K562 (cell line): ENCODE measurements around the gene MEF2D. TPM values are rescaled to one million over a fixed set of nuclear protein-coding genes. Genes with fewer than 3 reads are reported as not detected.

Experiments used
- HDAC2 ChIP-seq: fragments of 450-650 bp; IDR thresholded peaks from 2 replicates; pipeline ENCODE4 v1.6.1; 2016; ENCODE audit warnings: mild to moderate bottlenecking
- HNRNPLL ChIP-seq: fragments of 200-400 bp; formaldehyde crosslinking; IDR thresholded peaks from 2 replicates; pipeline ENCODE4 v1.6.1; 2017; ENCODE audit warnings: low read length, low read depth, mild to moderate bottlenecking; ENCODE audit not compliant: poor library complexity, severe bottlenecking
- IRF2 ChIP-seq: sonication (generic); formaldehyde crosslinking; IDR thresholded peaks from 2 replicates; pipeline ENCODE4 v1.8.1; 2022; ENCODE audit warnings: mild to moderate bottlenecking, missing genetic modification reagents
- KHSRP ChIP-seq: fragments of 450-650 bp; IDR thresholded peaks from 2 replicates; pipeline ENCODE4 v1.6.1; 2017
- LCOR ChIP-seq: sonication (generic); formaldehyde crosslinking; IDR thresholded peaks from 2 replicates; pipeline ENCODE4 v1.8.0; 2022; ENCODE audit warnings: mild to moderate bottlenecking, missing genetic modification reagents
- RNF2 ChIP-seq: sonication (generic); IDR thresholded peaks from 2 replicates; pipeline ENCODE4 v1.6.1; 2016
- ZNF253 ChIP-seq: fragments of 250-450 bp; sonication (Bioruptor Pico); conservative IDR thresholded peaks from 2 replicates; pipeline ENCODE4 v1.6.1; 2021; ENCODE audit warnings: mild to moderate bottlenecking
- ZNF551 ChIP-seq: fragments of 250-450 bp; sonication (Bioruptor Pico); IDR thresholded peaks from 2 replicates; pipeline ENCODE4 v1.5.0; 2021; ENCODE audit warnings: mild to moderate bottlenecking, moderate library complexity
- polyA plus RNA-seq, 8 experiments: library from polyadenylated mRNA; depleted of rRNA in 4 of 8; stranded (reverse) in 5 of 8; unstranded in 3 of 8; fragments of >200 nt; fragmentation: Nextera tagmentation in 2 of 8; fragmentation: Illumina TruSeq in 1 of 8; extraction: Ambion mirVana in 2 of 8; extraction: Trizol in 1 of 8; gene quantifications; 2 replicates each; pipeline versions ENCODE4 v1.2.1 to v1.2.3, GENCODE V29; 2011 to 2014; ENCODE audit warnings: inconsistent platforms in 1 of 8, missing spikeins in 1 of 8
- total RNA-seq, 7 experiments: library from RNA; depleted of rRNA in 6 of 7; stranded (reverse); fragments of >200 nt in 6 of 7; fragmentation: Illumina TruSeq in 2 of 7; extraction: Trizol in 2 of 7; gene quantifications; 2 replicates each; pipeline versions ENCODE4 v1.2.1 to v1.2.3, GENCODE V29; 2011 to 2021; ENCODE audit warnings: low replicate concordance in 1 of 7
- TF ChIP-seq, protein P1 (sequence below), 2 experiments: fragments of 450-650 bp; formaldehyde crosslinking in 1 of 2; IDR thresholded peaks; 2 replicates each; pipeline versions ENCODE4 v1.4.0 to v1.6.1; 2014 to 2020; ENCODE audit warnings: mild to moderate bottlenecking in 2 of 2, borderline replicate concordance in 1 of 2, low read depth in 1 of 2
- TF ChIP-seq, protein P2 (sequence below): fragments of 150-350 bp; conservative IDR thresholded peaks from 2 replicates; pipeline ENCODE4 v1.6.1; 2014; ENCODE audit warnings: low read length
- TF ChIP-seq, protein P3 (sequence below): fragments of 200-800 bp; sonication (Bioruptor generic); IDR thresholded peaks from 2 replicates; pipeline ENCODE4 v1.6.1; 2016; ENCODE audit warnings: missing genetic modification characterization, missing compliant biosample characterization

Gene MEF2D
- total and polyA plus RNA-seq, 9 of the 15 experiments (the other 6 are each of a cell fraction or from before 2014, with no cell fraction given), result 0.10 to 19.5 (median 2.6) TPM

DNA sequence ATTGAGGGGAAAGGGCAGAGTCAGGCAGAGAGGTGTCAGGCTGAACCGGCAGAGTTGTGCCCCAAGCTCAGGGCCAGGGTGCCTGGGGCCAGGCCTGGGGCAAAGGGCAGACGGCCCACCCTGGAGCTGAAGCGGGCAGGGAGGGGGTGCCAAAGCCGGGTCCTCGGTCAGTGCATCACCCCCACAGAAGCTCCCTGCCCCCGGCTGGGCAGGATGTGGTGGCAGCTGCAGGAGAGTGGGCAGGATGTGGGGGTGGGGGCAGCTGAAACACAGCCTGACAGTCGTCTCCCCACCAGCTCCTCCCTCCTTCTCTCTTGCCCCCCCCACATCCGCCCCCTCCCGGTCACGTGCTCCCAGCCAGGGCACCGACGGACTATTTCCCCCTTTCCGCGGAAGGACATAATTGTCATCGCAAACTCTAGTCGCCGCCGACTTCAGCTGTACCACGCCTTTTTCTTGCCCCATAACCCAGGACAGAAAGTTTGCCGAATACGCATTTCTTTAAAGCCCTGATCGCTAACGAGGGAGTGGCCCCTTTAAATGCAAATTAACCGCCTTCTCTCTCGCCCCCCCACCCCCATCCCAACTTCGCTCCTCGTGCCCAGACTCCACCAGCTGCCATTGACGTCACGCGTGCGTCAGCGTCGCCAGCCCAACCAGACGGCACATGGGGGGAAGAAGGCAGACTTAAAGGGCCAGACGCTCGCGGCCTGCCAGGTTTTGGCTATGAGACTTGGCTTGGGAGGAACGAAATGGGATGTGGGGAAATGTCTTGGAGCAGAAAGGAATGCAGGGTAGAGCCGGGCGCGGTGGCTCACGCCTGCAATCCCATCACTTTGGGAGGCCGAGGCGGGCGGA lies 4.5 kb upstream of the MEF2D start (continued):
- TF ChIP-seq, protein P1, sequence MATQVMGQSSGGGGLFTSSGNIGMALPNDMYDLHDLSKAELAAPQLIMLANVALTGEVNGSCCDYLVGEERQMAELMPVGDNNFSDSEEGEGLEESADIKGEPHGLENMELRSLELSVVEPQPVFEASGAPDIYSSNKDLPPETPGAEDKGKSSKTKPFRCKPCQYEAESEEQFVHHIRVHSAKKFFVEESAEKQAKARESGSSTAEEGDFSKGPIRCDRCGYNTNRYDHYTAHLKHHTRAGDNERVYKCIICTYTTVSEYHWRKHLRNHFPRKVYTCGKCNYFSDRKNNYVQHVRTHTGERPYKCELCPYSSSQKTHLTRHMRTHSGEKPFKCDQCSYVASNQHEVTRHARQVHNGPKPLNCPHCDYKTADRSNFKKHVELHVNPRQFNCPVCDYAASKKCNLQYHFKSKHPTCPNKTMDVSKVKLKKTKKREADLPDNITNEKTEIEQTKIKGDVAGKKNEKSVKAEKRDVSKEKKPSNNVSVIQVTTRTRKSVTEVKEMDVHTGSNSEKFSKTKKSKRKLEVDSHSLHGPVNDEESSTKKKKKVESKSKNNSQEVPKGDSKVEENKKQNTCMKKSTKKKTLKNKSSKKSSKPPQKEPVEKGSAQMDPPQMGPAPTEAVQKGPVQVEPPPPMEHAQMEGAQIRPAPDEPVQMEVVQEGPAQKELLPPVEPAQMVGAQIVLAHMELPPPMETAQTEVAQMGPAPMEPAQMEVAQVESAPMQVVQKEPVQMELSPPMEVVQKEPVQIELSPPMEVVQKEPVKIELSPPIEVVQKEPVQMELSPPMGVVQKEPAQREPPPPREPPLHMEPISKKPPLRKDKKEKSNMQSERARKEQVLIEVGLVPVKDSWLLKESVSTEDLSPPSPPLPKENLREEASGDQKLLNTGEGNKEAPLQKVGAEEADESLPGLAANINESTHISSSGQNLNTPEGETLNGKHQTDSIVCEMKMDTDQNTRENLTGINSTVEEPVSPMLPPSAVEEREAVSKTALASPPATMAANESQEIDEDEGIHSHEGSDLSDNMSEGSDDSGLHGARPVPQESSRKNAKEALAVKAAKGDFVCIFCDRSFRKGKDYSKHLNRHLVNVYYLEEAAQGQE (IDR thresholded peaks at IDR 0.05; ENCODE audit: borderline replicate concordance), result peak; percentile 53; the same call in 1 of the 2 replicates
- TF ChIP-seq, protein P1 (CRISPR knock-in tag; IDR thresholded peaks at IDR 0.05; ENCODE audit: low read depth), result peak; percentile 76
- TF ChIP-seq HNRNPLL, result no peak
- TF ChIP-seq ZNF253 (CRISPR knock-in tag), result no peak
- TF ChIP-seq, protein P2, sequence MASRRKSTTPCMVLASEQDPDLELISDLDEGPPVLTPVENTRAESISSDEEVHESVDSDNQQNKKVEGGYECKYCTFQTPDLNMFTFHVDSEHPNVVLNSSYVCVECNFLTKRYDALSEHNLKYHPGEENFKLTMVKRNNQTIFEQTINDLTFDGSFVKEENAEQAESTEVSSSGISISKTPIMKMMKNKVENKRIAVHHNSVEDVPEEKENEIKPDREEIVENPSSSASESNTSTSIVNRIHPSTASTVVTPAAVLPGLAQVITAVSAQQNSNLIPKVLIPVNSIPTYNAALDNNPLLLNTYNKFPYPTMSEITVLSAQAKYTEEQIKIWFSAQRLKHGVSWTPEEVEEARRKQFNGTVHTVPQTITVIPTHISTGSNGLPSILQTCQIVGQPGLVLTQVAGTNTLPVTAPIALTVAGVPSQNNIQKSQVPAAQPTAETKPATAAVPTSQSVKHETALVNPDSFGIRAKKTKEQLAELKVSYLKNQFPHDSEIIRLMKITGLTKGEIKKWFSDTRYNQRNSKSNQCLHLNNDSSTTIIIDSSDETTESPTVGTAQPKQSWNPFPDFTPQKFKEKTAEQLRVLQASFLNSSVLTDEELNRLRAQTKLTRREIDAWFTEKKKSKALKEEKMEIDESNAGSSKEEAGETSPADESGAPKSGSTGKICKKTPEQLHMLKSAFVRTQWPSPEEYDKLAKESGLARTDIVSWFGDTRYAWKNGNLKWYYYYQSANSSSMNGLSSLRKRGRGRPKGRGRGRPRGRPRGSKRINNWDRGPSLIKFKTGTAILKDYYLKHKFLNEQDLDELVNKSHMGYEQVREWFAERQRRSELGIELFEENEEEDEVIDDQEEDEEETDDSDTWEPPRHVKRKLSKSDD, result no peak
- peak; percentile 95 for TF ChIP-seq RNF2
- peak; percentile 85 for TF ChIP-seq KHSRP
- peak; percentile 76 for TF ChIP-seq HDAC2
- TF ChIP-seq IRF2 (CRISPR knock-in tag), result no peak
- peak; percentile 91 for TF ChIP-seq LCOR (CRISPR knock-in tag)
- no peak for TF ChIP-seq ZNF551 (CRISPR knock-in tag)
- TF ChIP-seq, protein P3, sequence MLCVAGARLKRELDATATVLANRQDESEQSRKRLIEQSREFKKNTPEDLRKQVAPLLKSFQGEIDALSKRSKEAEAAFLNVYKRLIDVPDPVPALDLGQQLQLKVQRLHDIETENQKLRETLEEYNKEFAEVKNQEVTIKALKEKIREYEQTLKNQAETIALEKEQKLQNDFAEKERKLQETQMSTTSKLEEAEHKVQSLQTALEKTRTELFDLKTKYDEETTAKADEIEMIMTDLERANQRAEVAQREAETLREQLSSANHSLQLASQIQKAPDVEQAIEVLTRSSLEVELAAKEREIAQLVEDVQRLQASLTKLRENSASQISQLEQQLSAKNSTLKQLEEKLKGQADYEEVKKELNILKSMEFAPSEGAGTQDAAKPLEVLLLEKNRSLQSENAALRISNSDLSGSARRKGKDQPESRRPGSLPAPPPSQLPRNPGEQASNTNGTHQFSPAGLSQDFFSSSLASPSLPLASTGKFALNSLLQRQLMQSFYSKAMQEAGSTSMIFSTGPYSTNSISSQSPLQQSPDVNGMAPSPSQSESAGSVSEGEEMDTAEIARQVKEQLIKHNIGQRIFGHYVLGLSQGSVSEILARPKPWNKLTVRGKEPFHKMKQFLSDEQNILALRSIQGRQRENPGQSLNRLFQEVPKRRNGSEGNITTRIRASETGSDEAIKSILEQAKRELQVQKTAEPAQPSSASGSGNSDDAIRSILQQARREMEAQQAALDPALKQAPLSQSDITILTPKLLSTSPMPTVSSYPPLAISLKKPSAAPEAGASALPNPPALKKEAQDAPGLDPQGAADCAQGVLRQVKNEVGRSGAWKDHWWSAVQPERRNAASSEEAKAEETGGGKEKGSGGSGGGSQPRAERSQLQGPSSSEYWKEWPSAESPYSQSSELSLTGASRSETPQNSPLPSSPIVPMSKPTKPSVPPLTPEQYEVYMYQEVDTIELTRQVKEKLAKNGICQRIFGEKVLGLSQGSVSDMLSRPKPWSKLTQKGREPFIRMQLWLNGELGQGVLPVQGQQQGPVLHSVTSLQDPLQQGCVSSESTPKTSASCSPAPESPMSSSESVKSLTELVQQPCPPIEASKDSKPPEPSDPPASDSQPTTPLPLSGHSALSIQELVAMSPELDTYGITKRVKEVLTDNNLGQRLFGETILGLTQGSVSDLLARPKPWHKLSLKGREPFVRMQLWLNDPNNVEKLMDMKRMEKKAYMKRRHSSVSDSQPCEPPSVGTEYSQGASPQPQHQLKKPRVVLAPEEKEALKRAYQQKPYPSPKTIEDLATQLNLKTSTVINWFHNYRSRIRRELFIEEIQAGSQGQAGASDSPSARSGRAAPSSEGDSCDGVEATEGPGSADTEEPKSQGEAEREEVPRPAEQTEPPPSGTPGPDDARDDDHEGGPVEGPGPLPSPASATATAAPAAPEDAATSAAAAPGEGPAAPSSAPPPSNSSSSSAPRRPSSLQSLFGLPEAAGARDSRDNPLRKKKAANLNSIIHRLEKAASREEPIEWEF (CRISPR knock-in tag), result no peak
